ENCODE measurements around the gene COL27A1. TPM values are rescaled to one million over a fixed set of nuclear protein-coding genes. Genes with fewer than 3 reads are reported as not detected.

COL27A1 gene
- total and polyA plus RNA-seq, 2 donors (not counting 1 experiment from before 2014, with no cell fraction given), result 0.16 to 0.27 TPM

- H3K27ac ChIP-seq (ENCODE audit: low read length in 2 of 2), result no peak overlapping the region
- CTCF ChIA-PET, result no interaction called here
- H3K79me2 ChIP-seq (ENCODE audit: control insufficient read depth, insufficient read depth, low read length), result no peaks in the 10 kb centered on the region
- Mint-ChIP-seq H3K27ac (no peak overlapping the region), H3K27me3 (peaks cover 13% of the 10 kb centered on the region), H3K4me3 (no peak overlapping the region), H3K9me3 (ENCODE audit: insufficient read depth) (no peaks in the 10 kb centered on the region), H3K4me1 (no peaks in the 10 kb centered on the region)
- H3K4me1 ChIP-seq (ENCODE audit: control insufficient read depth in 2 of 2, insufficient read depth in 2 of 2, low read length in 2 of 2), result no peaks in the 10 kb centered on the region
- H3K27me3 ChIP-seq (replicated peaks in 1 of 4; ENCODE audit: control extremely low read depth in 1 of 4, control insufficient read depth in 3 of 4, insufficient read depth in 4 of 4, low read length in 3 of 4), result no peaks in the 10 kb centered on the region
- H4K20me1 ChIP-seq (ENCODE audit: control insufficient read depth, insufficient read depth, low read length, poor library complexity, severe bottlenecking), result no peaks in the 10 kb centered on the region
- TF ChIP-seq CTCF (IDR thresholded peaks at IDR 0.05) (no peak), EZH2 (IDR thresholded peaks at IDR 0.05; ENCODE audit: borderline replicate concordance, insufficient read depth, low read depth, low read length, poor library complexity, severe bottlenecking) (no peak)
- H2AFZ ChIP-seq (ENCODE audit: insufficient read depth, low read depth, low read length, poor library complexity, severe bottlenecking), result no peak overlapping the region
- no peak overlapping the region for H3K4me3 ChIP-seq (ENCODE audit: control extremely low read depth in 1 of 5, extremely low read depth in 1 of 5, insufficient read depth in 1 of 5, low read depth in 2 of 5, low read length in 4 of 5)
- no peak overlapping the region for H3K9ac ChIP-seq (ENCODE audit: low read length)
- H3K36me3 ChIP-seq (replicated peaks in 1 of 2; ENCODE audit: control extremely low read depth in 1 of 2, control insufficient read depth in 1 of 2, extremely low read depth in 1 of 2, insufficient read depth in 2 of 2, low read length in 1 of 2), result no peaks in the 10 kb centered on the region
- no peak for DNase-seq
- WGBS (ENCODE audit: insufficient coverage), result 68% methylated on average over 5 of the region's 6 CpGs
- H3K9me3 ChIP-seq (ENCODE audit: control extremely low read depth in 1 of 3, control insufficient read depth in 2 of 3, insufficient read depth in 1 of 3, low read length in 2 of 3), result peaks cover 0 to 4% (median 0%) of the 10 kb centered on the region in 3 donors
- intact Hi-C loops (cut with micrococcal nuclease), result no loop called here
- no peak for ATAC-seq (ENCODE audit: low read depth)
- H3K4me2 ChIP-seq (replicated peaks; ENCODE audit: low read depth, low read length, poor library complexity, severe bottlenecking), result no peak overlapping the region
- POLR2A ChIA-PET, result no interaction called here
Measured at GRCh38 chr9:114177423-114178064, 22.2 kb downstream of the COL27A1 start.

DNA sequence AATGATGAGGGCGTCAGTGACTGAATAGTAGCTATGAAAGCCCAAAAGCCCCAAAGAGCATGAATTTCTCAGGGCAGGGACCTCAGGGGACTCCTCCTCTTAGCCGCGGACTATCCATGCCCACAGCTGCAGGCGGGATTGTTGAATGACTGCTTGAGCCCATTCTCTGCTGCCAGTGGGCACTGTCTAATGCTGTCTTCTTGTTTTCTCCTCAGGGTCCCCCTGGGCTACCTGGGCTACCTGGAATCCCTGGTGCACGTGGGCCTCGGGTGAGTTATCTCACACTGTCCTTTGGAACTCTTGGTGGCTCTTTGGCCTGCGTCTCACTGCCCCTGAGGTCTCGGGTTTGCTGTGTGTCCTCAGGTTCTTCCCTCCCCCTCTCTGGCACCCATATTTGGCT lies 22.7 kb downstream of the COL27A1 start:
- H3K9me3 Mint-ChIP-seq (ENCODE audit: insufficient read depth), result no peaks in the 10 kb centered on the region
- H3K9ac ChIP-seq (ENCODE audit: low read length), result no peak overlapping the region

More for the DNA sequence above, 22.7 kb downstream of the COL27A1 start:
- ChIA-PET CTCF (no interaction called here), POLR2A (no interaction called here)
- Histone ChIP-seq H3K27ac (ENCODE audit: low read length in 2 of 2) (no peak overlapping the region), H3K79me2 (ENCODE audit: control insufficient read depth, insufficient read depth, low read length) (no peaks in the 10 kb centered on the region), H3K4me2 (replicated peaks; ENCODE audit: low read depth, low read length, poor library complexity, severe bottlenecking) (no peak overlapping the region), H3K9me3 (ENCODE audit: control extremely low read depth in 1 of 3, control insufficient read depth in 2 of 3, insufficient read depth in 1 of 3, low read length in 2 of 3) (peaks cover 0 to 4% (median 0%) of the 10 kb centered on the region in 3 donors), H3K36me3 (replicated peaks in 1 of 2; ENCODE audit: control extremely low read depth in 1 of 2, control insufficient read depth in 1 of 2, extremely low read depth in 1 of 2, insufficient read depth in 2 of 2, low read length in 1 of 2) (no peaks in the 10 kb centered on the region), H3K27me3 (replicated peaks in 1 of 4; ENCODE audit: control extremely low read depth in 1 of 4, control insufficient read depth in 3 of 4, insufficient read depth in 4 of 4, low read length in 3 of 4) (no peaks in the 10 kb centered on the region), H3K4me1 (ENCODE audit: control insufficient read depth in 2 of 2, insufficient read depth in 2 of 2, low read length in 2 of 2) (no peaks in the 10 kb centered on the region), H4K20me1 (ENCODE audit: control insufficient read depth, insufficient read depth, low read length, poor library complexity, severe bottlenecking) (no peaks in the 10 kb centered on the region), H2AFZ (ENCODE audit: insufficient read depth, low read depth, low read length, poor library complexity, severe bottlenecking) (no peak overlapping the region), H3K4me3 (ENCODE audit: control extremely low read depth in 1 of 5, extremely low read depth in 1 of 5, insufficient read depth in 1 of 5, low read depth in 2 of 5, low read length in 4 of 5) (no peak overlapping the region)
- DNase-seq (no peak), ATAC-seq (ENCODE audit: low read depth) (no peak)
- TF ChIP-seq EZH2 (IDR thresholded peaks at IDR 0.05; ENCODE audit: borderline replicate concordance, insufficient read depth, low read depth, low read length, poor library complexity, severe bottlenecking) (no peak), CTCF (IDR thresholded peaks at IDR 0.05) (no peak)
- 88% methylated on average over 7 of the region's 8 CpGs for WGBS (ENCODE audit: insufficient coverage)
- intact Hi-C loops (cut with micrococcal nuclease), result no loop called here
- peaks cover 14% of the 10 kb centered on the region for H3K27me3 Mint-ChIP-seq
- H3K4me1 Mint-ChIP-seq, result no peaks in the 10 kb centered on the region
- H3K27ac Mint-ChIP-seq, result no peak overlapping the region
- H3K4me3 Mint-ChIP-seq, result no peak overlapping the region
